GM18909 (cell line): ENCODE results near the gene BANP.
"Not testable (repeated sequence)": the region's sequence is repeated elsewhere in the genome, so short reads cannot be mapped to it uniquely, and the experiment has no call there.

Source experiments
- ATAC-seq: cut with Tn5 transposase; IDR thresholded peaks from one replicate; pipeline ENCODE4 v1.9.1; 2021; ENCODE audit warnings: mild to moderate bottlenecking; ENCODE audit not compliant: unreplicated experiment, poor library complexity

The BANP gene

GRCh38 chr16:88024491-88025085, 73.4 kb downstream of the BANP start:
- not testable (repeated sequence) for ATAC-seq

DNA sequence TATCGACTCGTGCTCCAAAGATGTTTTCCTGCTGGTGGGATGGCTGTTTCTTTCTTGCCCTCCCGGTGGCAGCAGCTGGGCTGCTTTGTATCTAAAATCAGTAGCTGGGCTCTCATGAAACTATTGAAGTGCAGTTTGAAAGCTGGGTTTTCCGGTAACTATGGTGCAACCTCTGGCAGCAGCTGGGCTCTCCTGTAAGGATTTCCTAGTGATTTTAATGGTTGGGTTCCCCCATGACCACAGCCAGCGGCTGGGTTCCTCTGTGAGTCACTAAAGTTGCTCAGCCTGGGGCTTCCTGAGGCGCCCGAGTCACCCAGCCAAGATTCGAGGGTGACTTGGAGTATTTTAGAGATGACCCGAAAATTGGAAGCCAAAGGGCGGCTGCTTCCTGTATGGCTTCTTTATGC, 73.9 kb downstream of the BANP start:
- ATAC-seq, result not testable (repeated sequence)

GRCh38 chr16:88025828-88026555, 74.8 kb downstream of the BANP start:
- ATAC-seq, result not testable (repeated sequence)

DNA sequence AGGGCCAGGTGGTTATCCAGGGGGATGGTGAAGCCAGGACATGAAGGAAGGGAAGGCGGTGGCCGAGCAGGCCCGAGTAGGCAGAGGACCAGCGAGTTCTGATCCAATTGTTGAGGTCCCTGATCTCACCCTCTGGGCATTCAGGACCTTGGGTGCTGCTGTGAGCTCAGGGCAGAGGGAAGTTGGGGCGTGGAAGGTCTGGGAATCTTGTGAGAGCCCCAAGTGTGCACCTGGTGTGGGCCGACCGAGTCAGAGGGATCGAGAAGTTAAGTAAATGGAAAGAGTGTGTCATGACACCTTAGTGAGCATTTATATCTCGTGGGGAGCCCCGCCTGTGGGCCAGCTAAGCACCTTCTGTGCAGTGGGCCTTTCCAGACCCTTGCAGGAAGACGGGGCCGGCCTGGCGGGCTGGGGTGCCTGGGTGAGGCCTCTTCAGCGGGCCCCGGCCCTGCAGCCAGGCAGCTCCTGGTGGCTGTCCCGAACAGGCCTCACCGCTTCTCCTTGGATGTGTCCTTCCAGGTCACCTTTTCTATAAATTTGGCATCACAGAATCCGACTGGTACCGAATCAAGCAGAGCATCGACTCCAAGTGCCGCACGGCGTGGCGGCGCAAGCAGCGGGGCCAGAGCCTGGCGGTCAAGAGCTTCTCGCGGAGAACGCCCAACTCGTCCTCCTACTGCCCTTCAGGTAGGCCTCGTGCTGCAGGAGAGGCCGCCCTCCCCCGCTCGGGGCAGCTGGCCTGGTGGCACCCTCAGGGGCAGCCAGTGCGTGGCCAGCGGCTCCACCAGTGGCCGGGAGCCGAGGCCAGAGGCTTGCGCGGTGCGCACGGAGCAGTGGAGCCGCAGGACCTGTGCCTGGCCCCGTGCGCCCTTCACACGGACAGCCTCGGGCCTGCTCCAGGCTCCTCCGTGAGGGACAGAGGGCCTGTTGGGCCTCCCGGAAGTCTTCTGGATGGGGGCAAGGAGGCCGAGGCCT, 76.0 kb downstream of the BANP start:
- ATAC-seq, result no peak

DNA sequence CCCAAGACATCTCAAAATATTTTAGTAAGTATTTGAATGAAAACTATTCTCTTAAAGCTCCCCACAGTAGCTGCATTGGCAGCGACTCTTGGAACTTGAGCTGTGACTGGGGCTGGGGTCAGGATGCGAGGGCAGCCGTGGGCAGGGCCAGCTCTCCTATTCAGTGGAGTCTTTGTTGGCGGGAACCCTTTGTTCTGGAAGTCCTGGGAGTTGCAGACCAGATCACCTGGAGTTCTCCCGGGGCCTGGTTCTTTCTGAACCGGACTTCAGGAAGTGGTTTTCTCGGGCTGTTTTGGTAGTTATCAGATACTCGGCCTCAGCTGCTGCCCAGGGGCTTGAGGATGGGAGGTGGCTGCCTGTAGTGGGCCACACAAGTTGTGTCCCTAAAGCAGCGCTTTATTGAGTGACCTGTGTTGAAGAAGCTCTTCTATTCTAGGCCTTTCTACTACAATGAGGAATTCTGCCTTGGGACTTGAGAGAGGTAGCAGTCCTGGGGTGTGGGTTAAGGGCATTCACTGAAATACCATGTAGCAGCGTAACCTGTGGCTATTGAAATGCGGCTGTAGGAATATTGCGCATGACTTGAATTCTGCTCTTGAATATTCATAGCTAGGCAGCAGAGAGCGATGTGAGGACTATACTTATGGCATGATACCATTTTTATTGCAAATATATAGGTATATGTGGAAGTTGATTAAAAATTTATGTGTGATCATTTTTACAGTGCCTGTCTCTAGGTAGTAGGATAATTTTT, 77.1 kb downstream of the BANP start:
- ATAC-seq, result not testable (repeated sequence)

GRCh38 chr16:88030498-88030897, 79.3 kb downstream of the BANP start:
- no peak for ATAC-seq

GRCh38 chr16:88030961-88031360, 79.7 kb downstream of the BANP start:
- ATAC-seq, result not testable (repeated sequence)

- not testable (repeated sequence) for ATAC-seq
Observed at GRCh38 chr16:88033003-88033740, 81.9 kb downstream of the BANP start.

DNA sequence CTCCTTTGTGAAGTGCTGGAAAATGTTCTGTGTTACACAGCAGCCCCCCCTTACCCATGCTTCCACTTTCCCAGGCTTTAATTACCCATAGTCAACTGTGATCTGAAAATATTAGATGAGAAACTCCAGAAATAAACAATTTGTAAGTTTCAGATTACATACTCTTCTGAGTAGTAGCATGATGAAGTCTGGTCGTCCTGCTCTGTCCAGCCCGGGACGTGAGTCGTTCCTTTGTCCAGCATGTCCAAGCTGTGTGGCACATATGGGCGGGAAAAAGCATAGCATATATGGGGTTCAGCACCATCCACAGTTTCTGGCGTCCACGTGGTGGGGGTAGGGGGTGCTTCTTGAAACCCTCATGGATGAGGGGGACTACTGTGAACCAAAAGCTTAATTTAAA, 83.5 kb downstream of the BANP start:
- no peak for ATAC-seq

DNA sequence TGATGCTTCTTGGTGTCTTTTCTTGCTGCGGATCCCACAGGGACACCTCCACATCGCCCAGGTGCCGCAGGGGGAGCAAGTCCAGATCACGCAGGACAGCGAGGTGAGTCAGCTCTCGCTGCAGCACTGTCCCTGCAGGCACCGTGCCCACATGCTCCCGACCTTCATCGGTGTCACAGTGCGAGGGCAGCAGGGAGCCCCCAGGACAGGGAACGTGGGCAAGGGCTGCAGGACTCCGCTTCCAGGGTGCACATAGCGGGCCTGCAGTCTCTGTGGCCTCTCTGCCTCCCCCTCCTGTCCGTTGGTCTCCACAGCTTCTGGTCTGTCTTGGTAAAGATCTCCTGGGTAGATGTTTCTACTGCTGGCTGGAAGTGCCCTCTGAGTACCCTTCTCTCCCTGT, 84.1 kb downstream of the BANP start:
- ATAC-seq, result no peak

DNA sequence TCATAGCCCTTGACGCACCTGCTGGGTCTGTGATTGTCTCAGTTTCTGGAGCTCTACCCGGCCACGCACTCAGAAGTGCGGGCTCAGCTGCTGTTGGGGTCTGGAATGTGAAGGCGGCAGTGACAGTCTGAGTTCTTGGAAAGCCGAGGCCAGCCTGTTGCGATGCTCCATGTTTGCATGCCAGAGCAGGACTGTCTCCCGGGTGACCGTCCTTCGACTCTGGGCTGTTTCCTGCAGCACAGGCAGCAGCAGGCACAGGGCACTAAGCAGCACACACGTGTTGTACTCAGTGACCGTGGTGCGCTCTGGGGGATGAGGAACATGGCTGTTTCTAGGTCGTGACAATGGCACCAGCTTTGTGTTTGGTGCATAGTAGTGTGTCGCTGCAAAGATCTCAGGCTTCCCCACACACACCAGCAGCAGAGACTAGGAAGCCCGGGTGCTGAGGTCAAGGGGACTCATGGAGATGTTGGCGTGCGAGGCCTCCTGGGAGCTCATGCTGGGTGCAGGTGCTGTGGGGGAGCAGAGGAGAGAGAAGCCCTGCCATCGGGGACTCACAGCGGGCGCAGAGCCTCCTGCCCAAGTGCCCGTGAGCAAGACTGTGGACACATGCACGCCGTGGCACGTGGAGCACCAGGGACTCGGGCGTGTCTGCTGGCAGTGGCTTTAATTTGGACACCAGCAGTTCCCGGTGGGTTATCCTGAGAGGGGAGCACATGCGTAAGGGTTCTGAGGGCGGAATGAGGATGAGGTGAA, 84.8 kb downstream of the BANP start:
- ATAC-seq, result not testable (repeated sequence)

GRCh38 chr16:88036640-88036996, 85.4 kb downstream of the BANP start:
- not testable (repeated sequence) for ATAC-seq

- not testable (repeated sequence) for ATAC-seq
Observed at GRCh38 chr16:88037359-88037758, 86.1 kb downstream of the BANP start.

DNA sequence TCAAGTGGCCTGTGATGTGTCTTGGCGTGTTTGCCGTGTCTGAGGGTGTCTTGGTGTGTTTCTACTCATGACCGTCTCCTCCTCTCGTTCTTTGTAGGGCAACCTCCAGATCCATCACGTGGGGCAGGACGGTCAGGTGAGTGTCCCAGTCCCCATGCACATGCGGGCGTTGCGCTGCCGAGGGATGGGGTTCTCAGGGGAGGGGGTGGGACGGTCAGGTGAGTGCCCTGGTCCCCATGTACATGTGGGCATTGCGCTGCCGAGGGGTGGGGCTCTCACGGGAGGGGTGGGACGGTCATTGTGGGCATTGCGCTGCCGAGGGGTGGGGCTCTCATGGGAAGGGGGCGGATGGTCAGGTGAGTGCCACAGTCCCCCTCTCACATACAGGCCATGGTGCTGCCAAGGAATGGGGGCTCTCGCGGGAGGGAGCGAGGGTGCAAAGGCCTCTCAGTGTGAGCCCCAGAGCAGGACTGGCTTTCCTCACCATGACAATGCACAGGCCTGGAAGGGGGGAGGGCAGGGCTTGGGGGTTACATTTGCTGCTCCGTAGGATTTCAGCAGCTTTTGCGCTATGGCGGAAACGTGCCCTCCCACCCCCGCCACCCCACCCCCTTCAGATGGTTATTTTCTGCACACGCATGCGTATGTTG, 86.8 kb downstream of the BANP start:
- not testable (repeated sequence) for ATAC-seq

DNA sequence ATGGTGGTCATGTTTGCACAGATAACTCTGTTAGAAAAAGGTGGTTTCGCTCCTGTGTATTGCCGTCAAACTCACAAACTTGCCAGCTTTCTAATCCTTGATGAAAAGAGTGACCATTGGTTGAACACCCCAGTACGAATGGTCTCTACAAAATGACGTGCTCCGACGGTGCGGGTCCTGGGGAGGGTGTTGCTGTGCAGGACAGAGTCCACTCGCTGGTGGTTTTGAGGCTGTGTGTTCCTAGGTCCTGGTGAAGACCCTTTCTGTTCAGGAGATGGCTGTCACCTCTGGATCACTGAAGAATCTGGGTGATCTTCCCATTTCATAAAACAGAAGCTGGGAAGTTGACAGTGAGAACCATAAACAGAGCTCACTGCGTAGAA, 87.3 kb downstream of the BANP start:
- not testable (repeated sequence) for ATAC-seq

- no peak for ATAC-seq
Observed at GRCh38 chr16:88039591-88039990, 88.4 kb downstream of the BANP start.

DNA sequence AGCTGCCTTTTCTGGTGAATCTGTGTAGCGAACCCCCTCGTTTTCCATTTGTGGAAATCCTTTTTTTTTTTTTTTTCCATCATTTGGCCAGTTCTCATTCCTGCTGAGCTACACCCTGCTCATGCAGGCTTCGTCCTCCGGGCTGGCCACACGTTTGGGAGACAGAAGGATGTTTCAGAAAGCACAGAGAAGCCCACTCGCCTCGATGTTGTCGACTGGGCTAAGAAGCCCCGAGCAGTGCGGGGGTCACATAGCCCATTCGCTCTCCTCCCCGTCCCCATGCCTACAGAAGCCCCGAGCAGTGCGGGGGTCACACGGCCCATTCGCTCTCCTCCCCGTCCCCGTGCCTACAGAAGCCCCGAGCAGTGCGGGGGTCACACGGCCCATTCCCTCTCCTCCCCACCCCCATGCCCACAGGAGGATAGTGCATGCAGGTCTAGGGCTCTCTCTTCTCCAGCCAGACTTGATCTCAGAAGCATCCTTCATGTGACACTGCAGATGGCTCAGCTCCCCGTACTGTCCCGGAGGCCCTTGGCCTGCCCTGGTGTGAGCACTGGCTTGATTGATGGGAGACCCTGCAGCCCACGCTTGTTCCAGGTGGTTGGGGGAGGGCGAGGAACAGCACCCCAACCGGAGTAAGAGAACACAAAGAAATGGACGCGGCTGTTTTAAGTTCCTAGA, 89.1 kb downstream of the BANP start:
- ATAC-seq, result not testable (repeated sequence)

- ATAC-seq, result not testable (repeated sequence)
Observed at GRCh38 chr16:88040877-88041244, 89.6 kb downstream of the BANP start.
